DND-41 (cell line): Measurements from ENCODE around the gene GNG12.

Source experiments
- ATAC-seq: fragments of 200-7000 bp; cut with Tn5 transposase; 3 replicates; pipeline ENCODE4 v1.9.1; 2021; ENCODE audit warnings: low read depth; ENCODE audit not compliant: insufficient read depth
- DNase-seq: peaks from one replicate; pipeline ENCODE4 v3.0.0-alpha.2; 2020
- H2AFZ ChIP-seq: 2 replicates; pipeline ENCODE4 v1.6.0; 2012; ENCODE audit warnings: low read depth, low read length
- H3K27ac ChIP-seq: 2 replicates; pipeline ENCODE4 v1.5.1; 2012; ENCODE audit warnings: low read length, inconsistent platforms
- H3K27me3 ChIP-seq: fragments of 200-600 bp; sonication (generic); 2 replicates; pipeline ENCODE4 v1.6.0; 2012; ENCODE audit warnings: low read length, mild to moderate bottlenecking, inconsistent platforms; ENCODE audit not compliant: insufficient read depth, poor library complexity
- H3K36me3 ChIP-seq: 2 replicates; pipeline ENCODE4 v1.5.1; 2012; ENCODE audit warnings: low read length, inconsistent platforms; ENCODE audit not compliant: insufficient read depth
- H3K4me1 ChIP-seq: 2 replicates; pipeline ENCODE4 v1.5.1; 2012; ENCODE audit warnings: mild to moderate bottlenecking, low read length; ENCODE audit not compliant: insufficient read depth
- H3K4me2 ChIP-seq: 2 replicates; pipeline ENCODE4 v1.6.0; 2012; ENCODE audit warnings: mild to moderate bottlenecking, moderate library complexity, low read length, inconsistent platforms; ENCODE audit not compliant: insufficient read depth
- H3K4me3 ChIP-seq, 2 experiments: fragments of 200-600 bp in 1 of 2; shearing (Covaris generic) in 1 of 2; 2 replicates each; pipeline ENCODE4 v1.5.1; 2012 to 2016; ENCODE audit warnings: inconsistent platforms in 2 of 2, low read length in 2 of 2, mild to moderate bottlenecking in 2 of 2, low read depth in 1 of 2, moderate library complexity in 1 of 2
- H3K79me2 ChIP-seq: 2 replicates; pipeline ENCODE4 v1.6.0; 2012; ENCODE audit warnings: low read length, inconsistent platforms; ENCODE audit not compliant: insufficient read depth
- H3K9ac ChIP-seq: 2 replicates; pipeline ENCODE4 v1.6.0; 2012; ENCODE audit warnings: low read depth, mild to moderate bottlenecking, inconsistent platforms, low read length, moderate library complexity
- H3K9me3 ChIP-seq: 2 replicates; pipeline ENCODE4 v1.5.1; 2012; ENCODE audit warnings: low read length, moderate library complexity, mild to moderate bottlenecking, inconsistent platforms; ENCODE audit not compliant: insufficient read depth, severe bottlenecking
- H4K20me1 ChIP-seq: 2 replicates; pipeline ENCODE4 v1.6.0; 2012; ENCODE audit warnings: low read length; ENCODE audit not compliant: insufficient read depth
- EZH2 ChIP-seq: IDR thresholded peaks from 3 replicates; pipeline ENCODE4 v1.6.1; 2012; ENCODE audit warnings: borderline replicate concordance, low read depth, mild to moderate bottlenecking, moderate library complexity, low read length, inconsistent platforms; ENCODE audit not compliant: severe bottlenecking
- TF ChIP-seq, protein P1 (sequence below): IDR thresholded peaks from 2 replicates; pipeline ENCODE4 v1.5.1; 2012; ENCODE audit warnings: borderline replicate concordance, low read length, moderate library complexity, mild to moderate bottlenecking; ENCODE audit not compliant: poor library complexity, severe bottlenecking; ENCODE audit errors: extremely low read depth

Gene GNG12

DNA sequence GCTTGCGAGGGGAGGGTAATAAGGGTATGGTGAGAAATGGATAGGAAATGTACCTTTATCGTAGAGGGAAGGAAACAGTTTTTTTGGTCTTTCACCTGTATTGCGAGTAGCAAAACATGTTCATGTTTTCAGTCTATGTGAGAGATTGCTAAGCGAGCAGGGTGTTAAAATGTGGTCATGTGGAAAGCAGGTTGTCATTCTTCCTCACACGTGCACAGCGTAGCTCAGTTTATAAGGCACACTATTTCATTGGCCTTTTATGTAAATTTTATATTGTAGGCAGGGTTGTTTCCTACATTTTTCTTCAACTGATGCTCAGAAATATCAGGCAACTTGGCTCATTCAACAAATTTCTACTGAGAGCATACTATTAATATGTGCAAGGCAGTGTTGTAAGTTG, 18.5 kb upstream of the GNG12 start:
- Histone ChIP-seq H3K36me3 (no peaks in the 10 kb centered on the region), H3K4me3 (no peak overlapping the region), H3K9ac (no peak overlapping the region), H3K4me2 (no peak overlapping the region), H3K9me3 (no peaks in the 10 kb centered on the region), H3K4me1 (no peaks in the 10 kb centered on the region), H3K79me2 (no peaks in the 10 kb centered on the region), H2AFZ (no peak overlapping the region), H3K27ac (no peak overlapping the region), H4K20me1 (no peaks in the 10 kb centered on the region), H3K27me3 (peaks cover 5% of the 10 kb centered on the region)
- ATAC-seq (no peak), DNase-seq (no peak)
- no peak for TF ChIP-seq EZH2
- TF ChIP-seq, protein P1, sequence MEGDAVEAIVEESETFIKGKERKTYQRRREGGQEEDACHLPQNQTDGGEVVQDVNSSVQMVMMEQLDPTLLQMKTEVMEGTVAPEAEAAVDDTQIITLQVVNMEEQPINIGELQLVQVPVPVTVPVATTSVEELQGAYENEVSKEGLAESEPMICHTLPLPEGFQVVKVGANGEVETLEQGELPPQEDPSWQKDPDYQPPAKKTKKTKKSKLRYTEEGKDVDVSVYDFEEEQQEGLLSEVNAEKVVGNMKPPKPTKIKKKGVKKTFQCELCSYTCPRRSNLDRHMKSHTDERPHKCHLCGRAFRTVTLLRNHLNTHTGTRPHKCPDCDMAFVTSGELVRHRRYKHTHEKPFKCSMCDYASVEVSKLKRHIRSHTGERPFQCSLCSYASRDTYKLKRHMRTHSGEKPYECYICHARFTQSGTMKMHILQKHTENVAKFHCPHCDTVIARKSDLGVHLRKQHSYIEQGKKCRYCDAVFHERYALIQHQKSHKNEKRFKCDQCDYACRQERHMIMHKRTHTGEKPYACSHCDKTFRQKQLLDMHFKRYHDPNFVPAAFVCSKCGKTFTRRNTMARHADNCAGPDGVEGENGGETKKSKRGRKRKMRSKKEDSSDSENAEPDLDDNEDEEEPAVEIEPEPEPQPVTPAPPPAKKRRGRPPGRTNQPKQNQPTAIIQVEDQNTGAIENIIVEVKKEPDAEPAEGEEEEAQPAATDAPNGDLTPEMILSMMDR: no peak

GRCh38 chr1:67850611-67851075, 17.4 kb upstream of the GNG12 start:
- Histone ChIP-seq H2AFZ (no peak overlapping the region), H3K4me2 (no peak overlapping the region), H3K9ac (no peak overlapping the region), H4K20me1 (no peaks in the 10 kb centered on the region), H3K4me1 (no peaks in the 10 kb centered on the region), H3K79me2 (no peaks in the 10 kb centered on the region), H3K4me3 (no peak overlapping the region), H3K27me3 (peaks cover 5% of the 10 kb centered on the region), H3K36me3 (no peaks in the 10 kb centered on the region), H3K27ac (no peak overlapping the region), H3K9me3 (no peaks in the 10 kb centered on the region)
- ATAC-seq (no peak), DNase-seq (no peak)
- TF ChIP-seq EZH2: no peak
- TF ChIP-seq, protein P1: no peak

GRCh38 chr1:67850151-67850551, 16.9 kb upstream of the GNG12 start:
- Histone ChIP-seq H3K79me2 (no peaks in the 10 kb centered on the region), H3K4me2 (no peak overlapping the region), H3K4me3 (no peak overlapping the region), H3K27ac (no peak overlapping the region), H2AFZ (no peak overlapping the region), H3K27me3 (peaks cover 5% of the 10 kb centered on the region), H4K20me1 (no peaks in the 10 kb centered on the region), H3K9me3 (no peaks in the 10 kb centered on the region), H3K9ac (no peak overlapping the region), H3K4me1 (no peaks in the 10 kb centered on the region), H3K36me3 (no peaks in the 10 kb centered on the region)
- ATAC-seq: peak; percentile 58; the same call in 1 of the 3 replicates
- TF ChIP-seq, protein P1: peak; percentile 63
- TF ChIP-seq EZH2: no peak
- DNase-seq: peak; percentile 19

DNA sequence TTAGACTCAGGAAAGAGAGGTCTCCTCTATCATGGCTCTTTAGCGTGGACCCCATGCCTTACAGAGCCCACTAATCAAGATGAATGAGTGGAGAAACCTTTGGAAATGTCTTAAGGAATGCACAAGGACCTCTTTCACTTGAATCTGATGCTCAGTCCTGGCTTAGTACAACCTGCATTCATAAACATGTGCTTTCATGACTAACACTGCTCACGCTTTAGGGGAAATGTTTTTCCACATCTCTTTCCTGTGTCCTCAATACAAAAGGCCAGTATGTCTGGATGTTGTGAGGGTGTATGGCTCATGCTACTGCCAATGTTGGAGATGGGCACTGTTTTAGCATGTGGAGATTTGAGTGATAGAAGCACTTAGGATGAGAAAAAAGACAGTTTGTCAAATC, 14.2 kb upstream of the GNG12 start:
- TF ChIP-seq, protein P1: no peak
- TF ChIP-seq EZH2: no peak
- H3K4me3 ChIP-seq: no peak overlapping the region
- H3K9ac ChIP-seq: no peak overlapping the region
- H3K4me2 ChIP-seq: no peak overlapping the region
- H3K4me1 ChIP-seq: no peaks in the 10 kb centered on the region
- no peaks in the 10 kb centered on the region for H4K20me1 ChIP-seq
- no peaks in the 10 kb centered on the region for H3K79me2 ChIP-seq
- H3K36me3 ChIP-seq: no peaks in the 10 kb centered on the region
- H3K27me3 ChIP-seq: peaks cover 5% of the 10 kb centered on the region
- no peak for DNase-seq
- no peaks in the 10 kb centered on the region for H3K9me3 ChIP-seq
- H3K27ac ChIP-seq: no peak overlapping the region
- no peak overlapping the region for H2AFZ ChIP-seq
- no peak for ATAC-seq
